ENCODE measurements around the gene WDFY1.

- no peak for TF ChIP-seq EZH2 (IDR thresholded peaks at IDR 0.05)
- TF ChIP-seq CTCF (IDR thresholded peaks at IDR 0.05), result no peak
- TF ChIP-seq EZH2phosphoT487 (IDR thresholded peaks at IDR 0.05), result no peak
These were observed 24.7 kb upstream of the WDFY1 start for GRCh38 chr2:223969856-223970255.
